Measurements from ENCODE around the gene CAMTA1.
"Not testable (repeated sequence)": the region's sequence is repeated elsewhere in the genome, so short reads cannot be mapped to it uniquely, and the experiment has no call there.

CAMTA1 gene

GRCh38 chr1:7784492-7785071 is 999.3 kb downstream of the CAMTA1 start:
- Histone ChIP-seq H3K9ac (ENCODE audit: low read length) (no peak overlapping the region), H3K9me3 (ENCODE audit: control insufficient read depth, low read depth, low read length) (peaks cover 3% of the 10 kb centered on the region), H3K36me3 (ENCODE audit: control insufficient read depth, low read depth, low read length) (peaks cover 16% of the 10 kb centered on the region), H3K27me3 (ENCODE audit: control insufficient read depth, insufficient read depth, low read length) (peaks cover 11% of the 10 kb centered on the region), H3K4me3 (ENCODE audit: low read length) (peak overlapping the region; percentile 21), H3K27ac (ENCODE audit: low read length) (no peak overlapping the region), H3K4me1 (ENCODE audit: control insufficient read depth, low read depth, low read length) (no peaks in the 10 kb centered on the region)

- Histone ChIP-seq H3K27ac (ENCODE audit: low read length) (no peak overlapping the region), H3K36me3 (ENCODE audit: control insufficient read depth, low read depth, low read length) (peaks cover 17% of the 10 kb centered on the region), H3K9me3 (ENCODE audit: control insufficient read depth, low read depth, low read length) (peaks cover 9% of the 10 kb centered on the region)
These were observed 999.9 kb downstream of the CAMTA1 start for GRCh38 chr1:7785108-7785507.

DNA sequence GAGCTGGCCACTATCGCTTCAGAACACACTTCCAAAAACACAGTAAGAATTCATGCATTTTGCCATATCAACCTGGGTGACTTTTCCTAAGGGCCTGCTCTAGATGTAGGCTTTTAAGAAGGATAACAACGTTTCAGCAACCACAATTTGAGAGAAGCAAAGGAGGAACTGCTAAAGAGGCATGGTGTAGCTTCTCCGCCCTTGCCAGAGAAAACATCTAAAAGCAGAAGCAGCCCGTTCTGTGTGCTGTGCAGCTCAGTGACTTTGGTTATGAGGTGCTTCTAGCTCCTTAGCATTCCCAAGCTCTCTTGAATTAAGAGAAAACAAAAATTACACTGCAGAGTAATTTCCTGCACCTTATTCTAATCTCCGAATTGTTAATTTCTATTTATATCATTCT is 1001.5 kb downstream of the CAMTA1 start:
- H3K27me3 ChIP-seq (ENCODE audit: control insufficient read depth, insufficient read depth, low read length): peaks cover 11% of the 10 kb centered on the region
- no peak overlapping the region for H3K9ac ChIP-seq (ENCODE audit: low read length)
- no peaks in the 10 kb centered on the region for H3K4me1 ChIP-seq (ENCODE audit: control insufficient read depth, low read depth, low read length)
- peaks cover 15% of the 10 kb centered on the region for H3K9me3 ChIP-seq (ENCODE audit: control insufficient read depth, low read depth, low read length)
- H3K4me3 ChIP-seq (ENCODE audit: low read length): no peak overlapping the region
- H3K36me3 ChIP-seq (ENCODE audit: control insufficient read depth, low read depth, low read length): peaks cover 12% of the 10 kb centered on the region
- no peak overlapping the region for H3K27ac ChIP-seq (ENCODE audit: low read length)

More at GRCh38 chr1:7785108-7785507, 999.9 kb downstream of the CAMTA1 start:
- peaks cover 11% of the 10 kb centered on the region for H3K27me3 ChIP-seq (ENCODE audit: control insufficient read depth, insufficient read depth, low read length)
- peak overlapping the region; percentile 21 for H3K4me3 ChIP-seq (ENCODE audit: low read length)
- H3K9ac ChIP-seq (ENCODE audit: low read length): no peak overlapping the region
- no peaks in the 10 kb centered on the region for H3K4me1 ChIP-seq (ENCODE audit: control insufficient read depth, low read depth, low read length)

DNA sequence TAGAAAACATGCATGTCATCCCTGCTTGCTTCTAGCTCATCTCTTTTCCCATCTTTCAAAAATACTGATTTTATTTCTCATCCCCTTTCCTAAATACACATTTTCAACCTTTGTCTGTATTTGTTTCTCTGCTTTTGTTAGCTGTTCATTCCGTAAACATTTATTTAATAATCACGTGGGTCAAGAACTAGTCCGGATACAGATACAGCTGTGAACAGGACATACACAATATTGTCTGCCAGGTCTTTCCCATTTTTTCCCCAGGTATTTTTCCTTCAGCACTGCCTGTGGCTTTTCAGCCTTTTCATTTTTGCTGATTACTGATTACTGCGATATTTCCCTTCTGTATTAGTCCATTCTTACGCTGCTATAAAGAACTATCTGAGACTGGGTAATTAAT is 1004.6 kb downstream of the CAMTA1 start:
- no peak overlapping the region for H3K9ac ChIP-seq (ENCODE audit: low read length)
- no peaks in the 10 kb centered on the region for H3K4me1 ChIP-seq (ENCODE audit: control insufficient read depth, low read depth, low read length)
- H3K9me3 ChIP-seq (ENCODE audit: control insufficient read depth, low read depth, low read length): peaks cover 15% of the 10 kb centered on the region
- H3K27me3 ChIP-seq (ENCODE audit: control insufficient read depth, insufficient read depth, low read length): peaks cover 6% of the 10 kb centered on the region
- peaks cover 12% of the 10 kb centered on the region for H3K36me3 ChIP-seq (ENCODE audit: control insufficient read depth, low read depth, low read length)
- H3K27ac ChIP-seq (ENCODE audit: low read length): no peak overlapping the region
- H3K4me3 ChIP-seq (ENCODE audit: low read length): no peak overlapping the region

DNA sequence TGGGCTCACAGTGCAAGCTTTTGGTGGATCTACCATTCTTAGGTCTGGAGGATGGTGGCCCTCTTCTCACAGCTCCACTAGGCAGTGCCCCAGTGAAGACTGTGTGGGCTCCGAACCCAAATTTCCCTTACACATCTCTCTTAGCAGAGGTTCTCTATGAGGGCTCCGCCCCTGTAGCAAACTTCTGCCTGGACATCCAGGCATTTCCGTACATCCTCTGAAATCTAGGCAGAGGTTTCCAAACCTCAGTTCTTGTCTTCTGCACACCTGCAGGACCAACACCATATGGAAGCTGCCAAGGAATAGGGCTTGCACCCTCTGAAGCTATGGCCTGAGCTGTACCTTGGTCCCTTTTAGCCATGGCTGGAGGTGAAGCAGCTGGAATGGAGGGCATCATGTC is 1005.8 kb downstream of the CAMTA1 start:
- Histone ChIP-seq H3K36me3 (ENCODE audit: control insufficient read depth, low read depth, low read length) (peaks cover 12% of the 10 kb centered on the region), H3K9me3 (ENCODE audit: control insufficient read depth, low read depth, low read length) (peaks cover 15% of the 10 kb centered on the region)
- H3K27ac ChIP-seq (ENCODE audit: low read length); H3K9ac ChIP-seq (ENCODE audit: low read length); H3K4me1 ChIP-seq (ENCODE audit: control insufficient read depth, low read depth, low read length); H3K4me3 ChIP-seq (ENCODE audit: low read length); H3K27me3 ChIP-seq (ENCODE audit: control insufficient read depth, insufficient read depth, low read length): not testable (repeated sequence)

DNA sequence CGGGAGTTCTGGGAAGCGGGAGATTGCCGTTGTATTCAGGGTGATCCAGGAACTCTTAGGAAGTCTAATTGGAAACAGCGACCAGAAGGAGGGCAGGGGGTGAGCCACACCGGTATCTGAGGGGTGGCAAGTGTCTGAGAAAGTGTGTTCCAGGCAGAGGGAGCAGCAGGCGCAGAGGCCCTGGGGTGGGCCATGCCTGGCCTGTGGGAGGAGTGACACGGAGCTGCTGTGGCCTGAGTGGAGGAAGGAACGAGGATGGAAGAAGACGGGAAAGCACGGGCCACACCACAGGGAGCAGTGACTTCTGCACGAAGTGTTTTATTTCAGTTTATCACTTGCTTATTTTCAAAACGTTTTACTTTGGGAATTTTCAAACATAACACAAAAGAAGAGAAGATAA is 1010.2 kb downstream of the CAMTA1 start:
- no peak overlapping the region for H3K9ac ChIP-seq (ENCODE audit: low read length)
- no peak overlapping the region for H3K27ac ChIP-seq (ENCODE audit: low read length)
- H3K36me3 ChIP-seq (ENCODE audit: control insufficient read depth, low read depth, low read length): no peaks in the 10 kb centered on the region
- no peak overlapping the region for H3K4me3 ChIP-seq (ENCODE audit: low read length)
- no peaks in the 10 kb centered on the region for H3K27me3 ChIP-seq (ENCODE audit: control insufficient read depth, insufficient read depth, low read length)
- H3K9me3 ChIP-seq (ENCODE audit: control insufficient read depth, low read depth, low read length): peaks cover 6% of the 10 kb centered on the region
- no peaks in the 10 kb centered on the region for H3K4me1 ChIP-seq (ENCODE audit: control insufficient read depth, low read depth, low read length)

- no peaks in the 10 kb centered on the region for H3K9me3 ChIP-seq (ENCODE audit: control insufficient read depth, low read depth, low read length)
- H3K4me3 ChIP-seq (ENCODE audit: low read length): no peak overlapping the region
- H3K4me1 ChIP-seq (ENCODE audit: control insufficient read depth, low read depth, low read length): peaks cover 3% of the 10 kb centered on the region
- H3K27ac ChIP-seq (ENCODE audit: low read length): no peak overlapping the region
- H3K36me3 ChIP-seq (ENCODE audit: control insufficient read depth, low read depth, low read length): peaks cover 5% of the 10 kb centered on the region
- no peak overlapping the region for H3K9ac ChIP-seq (ENCODE audit: low read length)
- H3K27me3 ChIP-seq (ENCODE audit: control insufficient read depth, insufficient read depth, low read length): no peaks in the 10 kb centered on the region
These were observed 1020.2 kb downstream of the CAMTA1 start for GRCh38 chr1:7805460-7805859.

DNA sequence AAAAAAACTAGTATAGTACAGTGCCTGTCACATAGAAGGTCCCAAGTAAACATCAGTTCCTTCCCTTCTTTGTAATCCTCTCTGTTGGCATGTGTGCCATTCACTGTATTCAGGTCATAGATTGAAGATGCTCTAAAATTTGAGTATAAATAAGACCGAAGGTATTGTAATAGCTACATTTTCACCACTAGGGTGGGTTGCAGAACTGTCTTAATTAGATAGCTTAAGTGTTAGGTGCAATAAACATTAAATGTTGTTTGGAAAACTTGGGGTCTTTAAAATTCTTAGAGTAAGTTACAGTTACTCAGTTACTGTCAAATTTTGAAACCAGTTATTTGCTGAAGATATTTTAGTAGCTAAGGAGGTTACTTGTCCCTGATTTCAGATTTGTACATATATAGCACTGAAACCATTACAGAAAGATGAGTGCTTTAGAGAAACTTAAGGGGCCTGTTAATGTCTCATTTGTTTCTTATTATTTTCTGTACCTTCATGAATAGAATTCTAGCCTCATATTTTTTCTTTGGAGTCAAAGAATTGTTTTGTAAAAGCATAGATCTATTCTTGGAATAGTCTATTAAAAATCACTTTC is 1023.1 kb downstream of the CAMTA1 start:
- Histone ChIP-seq H3K4me1 (ENCODE audit: control insufficient read depth, low read depth, low read length) (no peaks in the 10 kb centered on the region), H3K4me3 (ENCODE audit: low read length) (no peak overlapping the region), H3K27me3 (ENCODE audit: control insufficient read depth, insufficient read depth, low read length) (no peaks in the 10 kb centered on the region), H3K9ac (ENCODE audit: low read length) (no peak overlapping the region), H3K27ac (ENCODE audit: low read length) (no peak overlapping the region), H3K9me3 (ENCODE audit: control insufficient read depth, low read depth, low read length) (no peaks in the 10 kb centered on the region), H3K36me3 (ENCODE audit: control insufficient read depth, low read depth, low read length) (peaks cover 14% of the 10 kb centered on the region)

GRCh38 chr1:7809742-7810141 is 1024.5 kb downstream of the CAMTA1 start:
- H3K4me1 ChIP-seq (ENCODE audit: control insufficient read depth, low read depth, low read length): no peaks in the 10 kb centered on the region
- no peak overlapping the region for H3K9ac ChIP-seq (ENCODE audit: low read length)
- no peak overlapping the region for H3K27ac ChIP-seq (ENCODE audit: low read length)
- no peaks in the 10 kb centered on the region for H3K27me3 ChIP-seq (ENCODE audit: control insufficient read depth, insufficient read depth, low read length)
- peaks cover 7% of the 10 kb centered on the region for H3K9me3 ChIP-seq (ENCODE audit: control insufficient read depth, low read depth, low read length)
- H3K36me3 ChIP-seq (ENCODE audit: control insufficient read depth, low read depth, low read length): peaks cover 18% of the 10 kb centered on the region
- H3K4me3 ChIP-seq (ENCODE audit: low read length): no peak overlapping the region

DNA sequence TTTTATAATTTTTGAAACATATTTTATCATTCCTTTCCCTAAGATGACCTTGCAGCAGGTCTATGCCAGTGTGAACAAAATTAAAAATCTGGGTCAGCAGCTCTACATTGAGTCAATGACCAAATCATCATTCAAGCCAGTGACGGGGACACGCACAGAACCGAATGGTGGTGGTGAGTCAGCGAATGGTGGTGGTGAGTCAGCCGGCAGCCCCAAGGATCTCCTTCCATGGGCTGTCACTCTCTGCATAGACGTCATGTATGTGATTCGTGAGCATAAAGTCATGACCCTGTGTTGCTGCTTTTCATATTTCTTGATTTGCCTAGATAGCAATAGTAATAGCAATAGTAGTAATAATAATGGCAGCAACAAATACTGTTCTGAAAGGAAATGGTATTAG is 1025.1 kb downstream of the CAMTA1 start:
- Histone ChIP-seq H3K27ac (ENCODE audit: low read length) (no peak overlapping the region), H3K9me3 (ENCODE audit: control insufficient read depth, low read depth, low read length) (peaks cover 7% of the 10 kb centered on the region), H3K27me3 (ENCODE audit: control insufficient read depth, insufficient read depth, low read length) (no peaks in the 10 kb centered on the region), H3K9ac (ENCODE audit: low read length) (no peak overlapping the region), H3K4me3 (ENCODE audit: low read length) (no peak overlapping the region), H3K36me3 (ENCODE audit: control insufficient read depth, low read depth, low read length) (peaks cover 18% of the 10 kb centered on the region), H3K4me1 (ENCODE audit: control insufficient read depth, low read depth, low read length) (no peaks in the 10 kb centered on the region)

GRCh38 chr1:7811476-7811875 is 1026.2 kb downstream of the CAMTA1 start:
- Histone ChIP-seq H3K27me3 (ENCODE audit: control insufficient read depth, insufficient read depth, low read length) (no peaks in the 10 kb centered on the region), H3K9ac (ENCODE audit: low read length) (no peak overlapping the region), H3K9me3 (ENCODE audit: control insufficient read depth, low read depth, low read length) (peaks cover 7% of the 10 kb centered on the region), H3K4me1 (ENCODE audit: control insufficient read depth, low read depth, low read length) (no peaks in the 10 kb centered on the region), H3K27ac (ENCODE audit: low read length) (no peak overlapping the region), H3K36me3 (ENCODE audit: control insufficient read depth, low read depth, low read length) (peaks cover 18% of the 10 kb centered on the region), H3K4me3 (ENCODE audit: low read length) (no peak overlapping the region)

DNA sequence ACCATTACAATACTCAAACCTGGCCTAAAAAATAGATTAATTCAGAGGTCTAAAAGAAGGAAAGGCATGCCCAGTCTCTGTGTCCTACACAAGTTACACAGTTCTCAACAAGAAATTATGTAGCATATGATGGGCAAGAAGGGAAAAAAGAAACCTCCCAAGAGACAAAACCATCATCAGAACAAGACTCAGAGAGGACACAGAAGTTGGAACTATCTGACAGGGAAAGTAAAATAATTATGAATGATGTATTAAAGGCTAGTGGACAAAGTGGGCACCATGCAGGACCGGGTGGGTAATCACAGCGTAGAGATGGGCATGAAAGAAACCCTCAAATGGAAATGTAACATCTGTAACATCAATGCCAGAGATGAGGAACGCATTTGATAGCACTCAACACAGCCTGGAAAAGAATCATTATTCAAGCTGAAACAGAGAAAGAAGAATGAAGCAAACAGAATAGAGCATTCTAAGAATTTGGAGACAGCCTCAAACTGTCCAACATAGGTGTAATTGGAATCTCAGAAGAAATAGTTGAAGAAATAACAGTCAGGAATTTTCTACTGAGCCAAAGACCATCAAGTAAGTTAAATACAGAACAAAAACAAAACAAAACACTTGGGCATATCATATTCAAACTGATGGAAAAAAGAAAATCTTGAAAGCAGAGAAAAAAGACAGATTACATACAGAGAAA is 1028.6 kb downstream of the CAMTA1 start:
- no peaks in the 10 kb centered on the region for H3K27me3 ChIP-seq (ENCODE audit: control insufficient read depth, insufficient read depth, low read length)
- peaks cover 18% of the 10 kb centered on the region for H3K36me3 ChIP-seq (ENCODE audit: control insufficient read depth, low read depth, low read length)
- no peak overlapping the region for H3K27ac ChIP-seq (ENCODE audit: low read length)

More for the DNA sequence above, 1028.6 kb downstream of the CAMTA1 start:
- H3K9ac ChIP-seq (ENCODE audit: low read length): no peak overlapping the region
- peaks cover 7% of the 10 kb centered on the region for H3K9me3 ChIP-seq (ENCODE audit: control insufficient read depth, low read depth, low read length)
- no peak overlapping the region for H3K4me3 ChIP-seq (ENCODE audit: low read length)
- no peaks in the 10 kb centered on the region for H3K4me1 ChIP-seq (ENCODE audit: control insufficient read depth, low read depth, low read length)
